PFSK-1 (cell line): ENCODE data around the gene HACD1.

ENCODE experiments used
- FOXP2 ChIP-seq: optimal IDR thresholded peaks from 2 replicates; pipeline ENCODE3; 2011; ENCODE audit warnings: borderline replicate concordance, control low read depth, inconsistent platforms; ENCODE audit not compliant: insufficient read depth; ENCODE audit errors: extremely low read length, extremely low read depth
- POLR2AphosphoS5 ChIP-seq: IDR thresholded peaks from 2 replicates; pipeline ENCODE4 v1.6.1; 2012; ENCODE audit warnings: low read depth, mild to moderate bottlenecking, control low read depth, low read length, moderate library complexity
- SIN3A ChIP-seq: IDR thresholded peaks from 2 replicates; pipeline ENCODE4 v1.6.1; 2012; ENCODE audit warnings: mild to moderate bottlenecking, low read length, moderate library complexity, borderline replicate concordance; ENCODE audit not compliant: insufficient read depth
- TAF1 ChIP-seq: IDR thresholded peaks from 2 replicates; pipeline ENCODE4 v1.6.1; 2012; ENCODE audit warnings: low read length, control low read depth, borderline replicate concordance; ENCODE audit not compliant: insufficient read depth
- TF ChIP-seq, protein P1 (sequence below), 2 experiments: IDR thresholded peaks; 2 replicates each; pipeline versions ENCODE4 v1.6.1 to v1.8.0; 2011 to 2012; ENCODE audit warnings: low read depth in 2 of 2, low read length in 2 of 2, control low read depth in 1 of 2, inconsistent platforms in 1 of 2, mild to moderate bottlenecking in 1 of 2, moderate library complexity in 1 of 2; ENCODE audit not compliant: insufficient read depth in 1 of 2

- TF ChIP-seq FOXP2: no peak
- TF ChIP-seq POLR2AphosphoS5: no peak
- TF ChIP-seq, protein P1, sequence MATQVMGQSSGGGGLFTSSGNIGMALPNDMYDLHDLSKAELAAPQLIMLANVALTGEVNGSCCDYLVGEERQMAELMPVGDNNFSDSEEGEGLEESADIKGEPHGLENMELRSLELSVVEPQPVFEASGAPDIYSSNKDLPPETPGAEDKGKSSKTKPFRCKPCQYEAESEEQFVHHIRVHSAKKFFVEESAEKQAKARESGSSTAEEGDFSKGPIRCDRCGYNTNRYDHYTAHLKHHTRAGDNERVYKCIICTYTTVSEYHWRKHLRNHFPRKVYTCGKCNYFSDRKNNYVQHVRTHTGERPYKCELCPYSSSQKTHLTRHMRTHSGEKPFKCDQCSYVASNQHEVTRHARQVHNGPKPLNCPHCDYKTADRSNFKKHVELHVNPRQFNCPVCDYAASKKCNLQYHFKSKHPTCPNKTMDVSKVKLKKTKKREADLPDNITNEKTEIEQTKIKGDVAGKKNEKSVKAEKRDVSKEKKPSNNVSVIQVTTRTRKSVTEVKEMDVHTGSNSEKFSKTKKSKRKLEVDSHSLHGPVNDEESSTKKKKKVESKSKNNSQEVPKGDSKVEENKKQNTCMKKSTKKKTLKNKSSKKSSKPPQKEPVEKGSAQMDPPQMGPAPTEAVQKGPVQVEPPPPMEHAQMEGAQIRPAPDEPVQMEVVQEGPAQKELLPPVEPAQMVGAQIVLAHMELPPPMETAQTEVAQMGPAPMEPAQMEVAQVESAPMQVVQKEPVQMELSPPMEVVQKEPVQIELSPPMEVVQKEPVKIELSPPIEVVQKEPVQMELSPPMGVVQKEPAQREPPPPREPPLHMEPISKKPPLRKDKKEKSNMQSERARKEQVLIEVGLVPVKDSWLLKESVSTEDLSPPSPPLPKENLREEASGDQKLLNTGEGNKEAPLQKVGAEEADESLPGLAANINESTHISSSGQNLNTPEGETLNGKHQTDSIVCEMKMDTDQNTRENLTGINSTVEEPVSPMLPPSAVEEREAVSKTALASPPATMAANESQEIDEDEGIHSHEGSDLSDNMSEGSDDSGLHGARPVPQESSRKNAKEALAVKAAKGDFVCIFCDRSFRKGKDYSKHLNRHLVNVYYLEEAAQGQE (IDR thresholded peaks at IDR 0.05; ENCODE audit: insufficient read depth in 1 of 2, low read depth in 2 of 2, low read length in 2 of 2): no peak
- TF ChIP-seq TAF1: no peak
- no peak for TF ChIP-seq SIN3A
Measured at GRCh38 chr10:17606547-17607040, 10.6 kb downstream of the HACD1 start.
